ENCODE measurements around the gene SLC44A1. TPM values are rescaled to one million over a fixed set of nuclear protein-coding genes. Genes with fewer than 3 reads are reported as not detected.

The SLC44A1 gene
- total RNA-seq, 3 donors from 2014 or later, result 85.1 to 183 (median 121) TPM

GRCh38 chr9:105205787-105206495 is 38.5 kb upstream of the SLC44A1 start:
- intact Hi-C loops (cut with DNase I, micrococcal nuclease), result no loop called here
- Histone ChIP-seq H3K9me3 (no peaks in the 10 kb centered on the region), H3K36me3 (ENCODE audit: low read depth) (no peaks in the 10 kb centered on the region), H3K4me3 (no peak overlapping the region), H3K4me1 (ENCODE audit: low read depth) (no peaks in the 10 kb centered on the region)
- no peak for TF ChIP-seq CTCF (IDR thresholded peaks at IDR 0.05)
- ATAC-seq (peak; percentile 51), DNase-seq (peak in 1 of 3 donors; percentile 52)

GRCh38 chr9:105206496-105206820 is 38.0 kb upstream of the SLC44A1 start:
- intact Hi-C loops (cut with DNase I, micrococcal nuclease), result no loop called here

GRCh38 chr9:105206821-105207699 is 37.4 kb upstream of the SLC44A1 start:
- Histone ChIP-seq H3K4me3 (no peak overlapping the region), H3K9me3 (no peaks in the 10 kb centered on the region), H3K4me1 (ENCODE audit: low read depth) (no peaks in the 10 kb centered on the region), H3K36me3 (ENCODE audit: low read depth) (no peaks in the 10 kb centered on the region)
- intact Hi-C loops (cut with DNase I, micrococcal nuclease), result no loop called here
- peak; percentile 48 for ATAC-seq
- TF ChIP-seq CTCF (IDR thresholded peaks at IDR 0.05), result no peak
- DNase-seq, result no peak

More at GRCh38 chr9:105206496-105206820, 38.0 kb upstream of the SLC44A1 start:
- no peak for ATAC-seq
- TF ChIP-seq CTCF (IDR thresholded peaks at IDR 0.05), result no peak
- no peak for DNase-seq
- H3K4me1 ChIP-seq (ENCODE audit: low read depth), result no peaks in the 10 kb centered on the region
- H3K9me3 ChIP-seq, result no peaks in the 10 kb centered on the region
- no peak overlapping the region for H3K4me3 ChIP-seq
- H3K36me3 ChIP-seq (ENCODE audit: low read depth), result no peaks in the 10 kb centered on the region

GRCh38 chr9:105216440-105217178 is 27.8 kb upstream of the SLC44A1 start:
- DNase-seq, result peak; percentile 55 to 69 (median 67)
- Histone ChIP-seq H3K9me3 (no peaks in the 10 kb centered on the region), H3K4me3 (no peak overlapping the region), H3K36me3 (ENCODE audit: low read depth) (no peaks in the 10 kb centered on the region), H3K4me1 (ENCODE audit: low read depth) (no peaks in the 10 kb centered on the region)
- TF ChIP-seq CTCF (IDR thresholded peaks at IDR 0.05), result no peak
- peak; percentile 93 for ATAC-seq
- intact Hi-C loops (cut with DNase I, micrococcal nuclease), result no loop called here

GRCh38 chr9:105218673-105219072 is 25.8 kb upstream of the SLC44A1 start:
- Histone ChIP-seq H3K4me3 (no peak overlapping the region), H3K4me1 (ENCODE audit: low read depth) (no peaks in the 10 kb centered on the region), H3K36me3 (ENCODE audit: low read depth) (no peaks in the 10 kb centered on the region), H3K9me3 (peaks cover 9% of the 10 kb centered on the region)
- no peak for DNase-seq
- no peak for TF ChIP-seq CTCF (IDR thresholded peaks at IDR 0.05)
- intact Hi-C loops (cut with DNase I, micrococcal nuclease), result no loop called here
- ATAC-seq, result no peak
